Effector memory CD4-positive, alpha-beta T cell (primary cell): ENCODE data around the gene TPRA1.

Experiments used
- DNase-seq, 3 donors: peaks; one replicate each; pipeline ENCODE4 v3.0.0-alpha.2; 2020
- H3K27ac ChIP-seq: 2 replicates; pipeline ENCODE4 v1.7.0; 2013; ENCODE audit warnings: mild to moderate bottlenecking, low read length, moderate library complexity; ENCODE audit not compliant: insufficient read depth, poor library complexity, severe bottlenecking
- H3K27me3 ChIP-seq: replicated peaks from 2 replicates; pipeline ENCODE4 v1.7.0; 2013; ENCODE audit warnings: mild to moderate bottlenecking, low read length; ENCODE audit not compliant: insufficient read depth, control insufficient read depth, poor library complexity, severe bottlenecking
- H3K36me3 ChIP-seq: 2 replicates; pipeline ENCODE4 v1.7.0; 2013; ENCODE audit warnings: mild to moderate bottlenecking, low read length, moderate library complexity; ENCODE audit not compliant: control insufficient read depth, insufficient read depth
- H3K4me1 ChIP-seq: 2 replicates; pipeline ENCODE4 v1.7.0; 2013; ENCODE audit warnings: low read length, mild to moderate bottlenecking; ENCODE audit not compliant: control insufficient read depth, insufficient read depth, poor library complexity, severe bottlenecking
- H3K4me3 ChIP-seq: 2 replicates; pipeline ENCODE4 v1.7.0; 2013; ENCODE audit warnings: low read length, low read depth, mild to moderate bottlenecking; ENCODE audit not compliant: insufficient read depth, poor library complexity, severe bottlenecking
- H3K9me3 ChIP-seq: 2 replicates; pipeline ENCODE4 v1.7.0; 2013; ENCODE audit warnings: mild to moderate bottlenecking, low read length, moderate library complexity; ENCODE audit not compliant: control insufficient read depth

The TPRA1 gene

GRCh38 chr3:127547761-127548605 lies 42.5 kb downstream of the TPRA1 start:
- no peaks in the 10 kb centered on the region for H3K9me3 ChIP-seq
- H3K27ac ChIP-seq, result no peak overlapping the region
- no peaks in the 10 kb centered on the region for H3K36me3 ChIP-seq
- peak; percentile 39 to 61 (median 52) for DNase-seq
- peak overlapping the region; percentile 62 for H3K4me3 ChIP-seq
- H3K4me1 ChIP-seq, result no peaks in the 10 kb centered on the region
- peaks cover 3% of the 10 kb centered on the region for H3K27me3 ChIP-seq

DNA sequence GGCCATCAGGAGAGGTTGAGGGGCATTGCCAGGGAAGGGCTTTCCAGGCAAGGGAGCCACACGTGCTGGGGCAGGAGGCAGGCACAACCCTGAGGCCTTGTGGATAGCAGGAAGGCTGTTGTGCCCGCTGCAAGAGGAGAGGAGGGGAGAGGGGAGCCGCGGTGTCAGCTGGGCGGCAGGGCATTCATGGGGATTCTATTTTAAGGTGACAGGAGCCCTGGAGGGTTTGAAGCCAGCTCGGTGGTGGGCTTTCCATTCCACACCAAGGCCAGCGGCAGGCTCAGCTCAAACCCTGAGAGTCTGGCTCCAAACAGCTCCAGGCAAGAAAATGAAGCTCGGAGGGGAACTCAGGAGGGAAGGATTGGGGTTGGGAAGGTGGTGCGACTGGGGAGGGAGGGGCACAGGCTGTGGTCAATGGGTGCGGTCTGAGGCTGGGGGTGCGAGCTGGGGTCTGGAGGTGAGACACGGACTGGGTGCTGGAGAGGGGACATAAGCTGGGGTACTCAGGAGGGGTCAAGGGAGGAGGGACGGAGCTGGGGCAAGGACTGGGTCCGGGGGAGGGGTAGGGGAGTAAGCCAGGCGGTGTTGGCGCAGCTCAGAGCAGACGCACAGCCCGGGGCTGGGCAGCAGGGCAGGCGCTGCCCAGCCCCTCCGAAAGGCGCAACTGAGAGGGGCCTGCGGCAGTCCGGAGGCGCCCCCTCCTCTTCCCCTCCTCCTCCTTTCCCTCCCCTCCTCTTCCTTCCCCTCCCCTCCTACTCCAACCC lies 43.4 kb downstream of the TPRA1 start:
- H3K27ac ChIP-seq, result no peak overlapping the region
- H3K27me3 ChIP-seq, result peaks cover 3% of the 10 kb centered on the region
- no peaks in the 10 kb centered on the region for H3K36me3 ChIP-seq
- no peak for DNase-seq
- H3K9me3 ChIP-seq, result no peaks in the 10 kb centered on the region
- peak overlapping the region; percentile 62 for H3K4me3 ChIP-seq
- no peaks in the 10 kb centered on the region for H3K4me1 ChIP-seq

DNA sequence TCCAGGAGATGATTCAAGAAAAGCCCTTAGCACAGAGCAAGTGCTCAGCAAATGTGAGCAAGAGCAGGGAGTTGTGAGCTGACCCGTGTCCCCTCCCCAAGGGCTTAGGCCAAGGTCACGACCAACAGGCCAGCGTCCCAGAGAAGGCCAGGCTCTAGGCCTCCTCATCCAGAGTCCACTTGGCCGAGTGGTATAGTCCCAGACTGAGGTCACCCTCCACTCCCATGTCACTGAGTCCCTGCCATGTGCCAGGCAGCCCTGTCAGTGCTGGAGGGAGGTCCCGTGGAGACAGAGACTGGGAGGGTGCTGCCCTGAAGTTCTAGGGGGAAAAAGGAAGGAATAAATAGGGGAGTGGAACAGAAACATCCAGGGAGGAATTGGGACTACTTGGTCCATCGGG lies 44.0 kb downstream of the TPRA1 start:
- no peak for DNase-seq
- Histone ChIP-seq H3K4me1 (no peaks in the 10 kb centered on the region), H3K36me3 (no peaks in the 10 kb centered on the region), H3K27me3 (no peaks in the 10 kb centered on the region), H3K27ac (no peak overlapping the region), H3K4me3 (no peak overlapping the region), H3K9me3 (no peaks in the 10 kb centered on the region)

GRCh38 chr3:127545711-127546457 lies 44.6 kb downstream of the TPRA1 start:
- no peaks in the 10 kb centered on the region for H3K9me3 ChIP-seq
- H3K36me3 ChIP-seq, result no peaks in the 10 kb centered on the region
- H3K27me3 ChIP-seq, result no peaks in the 10 kb centered on the region
- H3K27ac ChIP-seq, result no peak overlapping the region
- no peak for DNase-seq
- no peak overlapping the region for H3K4me3 ChIP-seq
- no peaks in the 10 kb centered on the region for H3K4me1 ChIP-seq

DNA sequence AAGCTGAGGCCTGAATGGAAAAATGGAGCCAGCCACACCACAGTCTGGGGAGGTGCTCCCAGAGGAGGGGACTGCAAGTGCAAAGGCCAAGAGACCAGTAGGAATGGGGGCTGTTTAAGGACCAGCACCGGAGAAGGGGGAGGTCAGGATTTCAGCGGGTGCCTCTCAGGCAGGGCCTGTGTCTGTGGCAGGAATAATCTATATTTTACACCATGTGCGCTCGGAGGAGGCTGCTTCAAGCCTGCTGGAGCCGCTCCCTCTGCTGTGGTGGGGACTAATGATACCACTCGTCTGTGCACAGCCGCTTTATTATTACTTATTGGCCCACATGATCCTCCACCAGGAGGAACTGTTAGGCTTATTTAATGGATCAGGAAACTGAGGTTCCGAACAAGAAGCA lies 45.3 kb downstream of the TPRA1 start:
- no peak overlapping the region for H3K27ac ChIP-seq
- H3K4me3 ChIP-seq, result no peak overlapping the region
- no peaks in the 10 kb centered on the region for H3K27me3 ChIP-seq
- no peaks in the 10 kb centered on the region for H3K4me1 ChIP-seq
- H3K9me3 ChIP-seq, result no peaks in the 10 kb centered on the region
- no peak for DNase-seq
- no peaks in the 10 kb centered on the region for H3K36me3 ChIP-seq

GRCh38 chr3:127544803-127545201 lies 45.7 kb downstream of the TPRA1 start:
- Histone ChIP-seq H3K27ac (no peak overlapping the region), H3K9me3 (no peaks in the 10 kb centered on the region), H3K36me3 (no peaks in the 10 kb centered on the region), H3K4me3 (no peak overlapping the region), H3K4me1 (no peaks in the 10 kb centered on the region), H3K27me3 (no peaks in the 10 kb centered on the region)
- DNase-seq, result no peak

GRCh38 chr3:127544192-127544802 lies 46.2 kb downstream of the TPRA1 start:
- Histone ChIP-seq H3K9me3 (no peaks in the 10 kb centered on the region), H3K4me3 (no peak overlapping the region), H3K4me1 (no peaks in the 10 kb centered on the region), H3K27ac (no peak overlapping the region), H3K27me3 (no peaks in the 10 kb centered on the region), H3K36me3 (no peaks in the 10 kb centered on the region)
- DNase-seq, result peak; percentile 18 to 34 (median 27)

DNA sequence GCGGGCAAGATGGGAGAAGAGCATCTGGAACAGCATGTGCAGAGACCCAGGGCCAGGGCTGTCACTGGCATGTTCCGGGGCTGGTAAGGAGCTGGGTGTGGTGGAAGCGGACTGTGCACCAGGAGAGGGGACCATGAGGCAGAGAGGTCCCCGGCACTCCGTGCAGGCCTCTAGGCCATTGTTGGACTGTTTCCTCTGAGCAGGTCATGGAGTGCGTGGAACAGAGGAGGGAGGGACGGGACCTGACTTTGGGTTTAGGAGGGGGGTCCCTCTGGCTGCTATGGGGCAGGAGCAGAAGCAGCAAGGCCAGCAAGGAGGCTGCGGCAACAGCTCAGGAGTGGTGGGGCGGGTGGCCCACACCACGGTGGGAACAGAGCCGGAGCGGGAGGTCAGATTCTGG lies 47.1 kb downstream of the TPRA1 start:
- no peaks in the 10 kb centered on the region for H3K4me1 ChIP-seq
- DNase-seq, result no peak
- H3K36me3 ChIP-seq, result no peaks in the 10 kb centered on the region
- H3K27me3 ChIP-seq, result no peaks in the 10 kb centered on the region
- no peak overlapping the region for H3K4me3 ChIP-seq
- H3K27ac ChIP-seq, result no peak overlapping the region
- no peaks in the 10 kb centered on the region for H3K9me3 ChIP-seq

DNA sequence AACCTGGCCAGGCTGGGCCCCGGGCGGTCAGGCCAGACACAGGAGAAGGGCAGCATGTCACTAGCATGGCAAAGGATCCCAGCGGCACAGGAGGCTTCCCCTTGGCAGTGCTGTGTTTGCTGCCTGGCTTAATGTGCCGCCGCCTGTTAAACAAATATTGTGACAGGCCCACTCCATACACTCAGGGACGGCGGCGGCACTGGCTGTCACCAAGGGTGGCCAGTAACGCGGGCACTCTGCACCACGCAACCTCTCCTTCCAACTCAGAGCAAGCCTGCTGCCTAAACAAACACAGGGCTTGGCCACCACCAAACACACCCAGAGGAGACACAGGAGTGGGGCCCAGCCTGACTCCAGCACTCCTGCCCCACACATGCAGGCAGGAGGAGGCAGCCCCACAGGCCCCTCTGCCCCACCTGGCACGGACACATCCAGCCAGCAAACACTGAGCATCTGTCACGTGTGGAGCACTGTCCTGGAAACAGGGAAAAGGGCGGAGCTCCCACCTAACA lies 48.0 kb downstream of the TPRA1 start:
- H3K4me3 ChIP-seq, result no peak overlapping the region
- H3K36me3 ChIP-seq, result no peaks in the 10 kb centered on the region
- no peak overlapping the region for H3K27ac ChIP-seq
- DNase-seq, result no peak
- H3K9me3 ChIP-seq, result no peaks in the 10 kb centered on the region
- no peaks in the 10 kb centered on the region for H3K4me1 ChIP-seq
- no peaks in the 10 kb centered on the region for H3K27me3 ChIP-seq
